GM19455 (cell line): ENCODE measurements around the gene RMRP.
A peak's percentile ranks its signal among the peaks of the same experiment; 100 is the strongest.

Source experiments
- ATAC-seq: cut with Tn5 transposase; IDR thresholded peaks from one replicate; pipeline ENCODE4 v1.9.1; 2021; ENCODE audit not compliant: unreplicated experiment

RMRP gene

DNA sequence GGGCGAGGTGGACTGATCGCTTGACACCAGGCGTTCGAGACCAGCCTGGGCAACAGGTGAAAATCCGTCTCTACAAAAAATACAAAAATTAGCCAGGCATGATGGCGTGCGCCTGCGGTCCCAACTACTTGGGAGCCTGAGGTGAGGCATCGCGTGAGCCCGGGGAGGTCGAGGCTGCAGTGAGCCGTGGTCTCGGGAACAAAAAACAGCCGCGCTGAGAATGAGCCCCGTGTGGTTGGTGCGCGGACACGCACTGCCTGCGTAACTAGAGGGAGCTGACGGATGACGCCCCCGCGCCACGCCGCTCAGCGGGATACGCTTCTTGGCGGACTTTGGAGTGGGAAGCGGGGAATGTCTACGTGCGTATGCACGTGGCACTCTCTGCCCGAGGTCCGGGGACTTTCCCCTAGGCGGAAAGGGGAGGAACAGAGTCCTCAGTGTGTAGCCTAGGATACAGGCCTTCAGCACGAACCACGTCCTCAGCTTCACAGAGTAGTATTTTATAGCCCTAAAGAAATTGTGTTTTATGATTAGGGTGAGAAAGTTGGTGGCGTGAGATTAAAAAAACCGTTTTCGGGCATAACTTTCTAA lies at the start of gene RMRP:
RMRP (minus strand) TSS at position 474 of the 591 bp plus-strand sequence.
- ATAC-seq, result peak; percentile 86

DNA sequence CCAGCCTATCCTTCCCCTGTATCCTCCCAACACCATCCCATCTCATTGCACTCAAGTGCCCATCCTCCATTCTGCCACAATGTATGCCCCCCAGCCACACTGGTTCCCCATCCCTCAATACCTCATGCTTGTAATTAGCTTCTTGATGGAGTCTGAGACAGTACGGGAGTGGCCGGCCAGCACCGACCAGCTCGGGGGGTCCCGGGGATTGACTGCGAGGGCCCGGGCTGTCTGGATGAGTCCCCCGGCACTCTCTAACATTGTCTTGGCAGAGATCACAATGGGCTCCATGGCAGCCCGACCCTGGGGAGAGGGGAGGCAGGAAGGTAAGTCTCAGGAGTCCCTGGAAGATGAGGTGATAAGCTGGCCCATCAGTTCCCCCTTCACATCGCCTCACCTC lies 49.1 kb upstream of the RMRP start:
- no peak for ATAC-seq

DNA sequence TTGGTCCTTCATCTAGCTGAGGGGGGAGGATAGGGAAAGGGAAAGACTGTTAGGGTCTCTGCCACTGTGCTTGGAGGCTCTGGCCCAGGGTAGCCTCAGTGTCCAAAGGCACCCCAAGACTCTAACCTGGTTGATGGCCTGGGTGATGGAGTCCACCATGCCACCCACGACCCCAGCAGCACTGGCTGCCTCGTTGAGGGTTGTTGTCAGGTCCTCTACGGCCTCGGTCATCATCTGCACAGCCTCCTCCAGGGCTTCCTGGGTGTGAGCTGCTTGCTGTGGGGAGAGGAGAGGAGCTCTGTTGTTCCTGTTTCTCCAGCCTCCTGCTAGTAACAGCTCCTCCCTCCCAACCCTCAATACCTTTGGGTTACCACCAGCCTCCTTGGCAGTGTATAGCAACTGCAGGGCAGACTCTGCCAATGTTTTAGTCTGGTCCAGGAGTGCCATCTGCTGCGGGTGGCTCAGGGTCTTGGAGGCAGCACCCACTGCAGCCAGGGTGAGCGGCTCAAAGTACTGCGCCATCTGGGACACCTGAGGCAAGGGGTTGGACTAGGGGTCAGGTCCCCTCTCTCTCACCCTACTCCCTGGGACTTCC lies 48.1 kb upstream of the RMRP start:
- ATAC-seq, result no peak

DNA sequence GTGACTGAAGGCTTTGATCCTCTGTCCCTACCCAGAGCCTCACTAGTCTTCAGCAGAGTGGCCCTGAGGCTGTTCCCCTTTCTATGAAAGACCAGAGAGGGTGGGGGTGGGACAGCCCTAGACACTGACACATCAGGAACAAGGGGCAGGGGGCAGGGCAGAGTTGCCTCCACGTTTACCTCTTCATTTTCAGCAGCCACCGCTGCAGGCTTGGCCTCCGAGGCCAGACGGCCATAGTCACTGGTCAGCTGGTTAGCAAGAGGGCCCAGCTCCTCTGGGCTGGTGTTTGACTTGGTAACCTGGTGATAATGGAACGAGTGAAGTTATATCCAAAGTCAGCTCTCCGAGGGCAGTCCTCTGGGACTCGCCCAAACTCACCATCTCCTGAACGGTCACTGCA lies 47.6 kb upstream of the RMRP start:
- ATAC-seq, result no peak

DNA sequence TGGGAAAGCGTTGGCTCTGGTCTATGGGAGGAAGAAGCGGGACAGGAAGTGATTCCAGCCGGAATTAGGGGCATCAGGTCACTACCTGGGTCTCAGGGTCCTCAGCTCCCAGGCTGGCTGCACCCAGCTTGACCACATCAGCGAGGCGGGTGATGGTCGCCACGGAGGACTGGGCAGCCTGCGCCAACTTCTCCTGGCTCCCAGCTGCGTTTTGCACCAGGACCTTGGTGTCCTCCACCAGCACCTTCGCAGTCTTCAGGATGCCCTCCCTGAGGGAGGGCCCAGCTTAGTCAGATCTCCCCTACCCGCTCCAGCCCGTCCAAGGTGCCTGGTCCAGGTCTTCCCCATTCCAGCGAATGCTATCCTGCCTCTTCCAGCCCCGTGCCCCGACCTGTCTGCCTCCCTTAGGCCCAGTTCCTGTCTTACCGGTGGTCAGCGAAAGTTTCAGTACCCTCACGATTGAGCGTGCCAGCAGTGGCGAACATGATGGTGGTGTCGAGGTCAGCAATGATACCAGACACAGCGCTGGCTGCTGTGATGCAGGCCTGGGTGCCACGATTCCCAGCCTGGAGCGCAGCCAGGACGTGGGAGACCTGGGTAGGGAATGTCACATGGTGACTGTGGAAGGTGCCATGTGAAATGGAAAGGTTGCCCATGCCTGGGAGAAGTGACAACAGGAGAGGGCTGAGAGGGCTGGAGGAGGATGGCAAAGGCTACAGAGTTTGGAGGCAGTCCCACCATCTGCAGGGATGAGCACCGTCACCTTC lies 46.3 kb upstream of the RMRP start:
- ATAC-seq, result no peak

DNA sequence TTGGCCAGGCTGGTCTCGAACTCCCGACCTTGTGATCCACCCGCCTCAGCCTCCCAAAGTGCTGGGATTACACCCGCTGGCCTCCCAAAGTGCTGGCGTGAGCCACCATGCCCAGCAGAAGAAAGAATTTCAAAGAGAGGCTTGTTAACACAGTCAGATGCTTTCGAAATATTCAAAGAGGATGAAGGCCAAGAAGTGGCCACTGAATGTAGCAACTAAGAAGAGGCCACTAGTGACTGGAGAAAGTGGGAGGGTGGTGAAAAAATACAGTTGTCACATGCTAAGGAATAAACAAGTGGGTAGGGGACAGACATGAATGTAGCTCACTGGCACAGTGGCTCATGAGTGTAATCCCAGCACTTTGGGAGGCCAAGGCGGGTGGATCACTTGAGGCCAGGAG lies 44.9 kb upstream of the RMRP start:
- ATAC-seq, result no peak

DNA sequence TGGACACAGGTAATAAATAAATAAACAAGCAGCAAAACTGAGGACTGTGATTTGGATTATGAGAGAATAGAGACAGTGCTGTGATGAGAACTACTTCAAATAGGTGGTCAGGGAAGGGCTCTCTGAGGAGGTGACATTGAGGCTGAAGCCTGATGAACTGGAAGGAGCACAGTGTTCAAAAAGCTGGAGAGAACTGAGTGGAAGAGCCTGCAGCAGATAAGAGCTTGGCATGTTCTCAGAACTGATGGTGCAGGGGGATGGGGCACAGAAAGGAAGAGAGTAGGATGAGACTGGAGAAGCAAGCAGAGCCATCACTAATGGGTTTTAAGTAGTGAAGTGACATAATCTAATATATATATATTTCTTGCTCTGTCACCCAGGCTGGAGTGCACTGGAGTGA lies 43.1 kb upstream of the RMRP start:
- ATAC-seq, result no peak

DNA sequence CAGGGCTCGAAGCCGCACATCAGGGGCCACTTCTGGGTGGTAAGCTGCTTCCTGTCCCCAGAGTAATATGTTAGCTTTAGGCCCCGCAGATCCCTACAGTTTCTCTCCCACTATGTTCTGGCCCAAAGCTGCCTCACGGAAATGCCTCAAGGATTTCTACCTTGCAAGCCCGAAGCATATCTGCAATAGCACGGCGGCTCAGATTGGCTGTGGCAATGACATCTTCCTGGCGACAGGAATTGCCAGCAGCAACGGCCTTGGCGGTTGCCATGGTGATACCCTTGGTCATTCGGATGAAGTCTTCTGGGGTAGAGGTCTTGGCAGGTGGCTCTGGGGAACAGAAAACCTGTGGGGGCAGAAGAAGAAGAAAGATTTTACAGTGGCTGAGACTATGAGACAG lies 42.2 kb upstream of the RMRP start:
- ATAC-seq, result no peak

DNA sequence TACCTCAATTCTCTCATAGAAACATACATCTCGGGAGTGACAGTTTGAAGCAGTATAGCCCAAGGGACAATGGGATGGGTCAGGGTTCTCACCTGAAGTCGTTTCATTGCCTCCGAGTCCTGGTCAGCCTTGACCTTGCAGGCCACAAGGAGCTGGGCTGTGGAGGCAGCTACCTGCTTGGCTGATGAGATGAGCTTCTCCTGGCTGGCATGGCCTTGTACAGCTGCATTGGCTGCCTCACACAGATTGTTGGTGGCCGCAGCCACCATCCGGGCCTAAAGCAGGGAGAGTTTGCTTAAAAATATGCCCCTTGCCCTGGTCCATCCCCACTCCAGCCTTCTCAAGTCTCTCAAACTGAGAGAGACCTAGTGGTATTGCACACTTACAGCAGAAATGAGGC lies 40.4 kb upstream of the RMRP start:
- ATAC-seq, result no peak

DNA sequence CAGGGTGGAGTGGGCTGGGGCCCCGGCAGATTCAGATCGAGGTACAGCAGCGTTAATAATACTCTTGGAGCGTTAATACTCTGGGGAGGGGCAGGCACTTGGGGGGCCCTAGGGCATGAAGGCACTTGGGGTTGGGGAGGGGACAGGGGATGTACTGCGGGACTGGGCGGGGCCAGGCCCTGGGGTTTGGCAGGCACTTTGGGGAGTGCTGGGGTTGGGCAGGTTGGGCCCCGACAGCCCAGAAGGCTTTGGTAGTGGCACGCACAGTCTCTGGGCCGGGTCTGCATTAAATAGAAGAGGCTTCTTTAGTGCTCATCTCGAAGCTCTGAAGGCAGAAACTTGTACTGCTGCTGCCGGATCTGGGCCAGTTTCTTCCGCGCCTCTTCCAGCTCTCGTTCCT lies 39.7 kb upstream of the RMRP start:
- ATAC-seq, result no peak

DNA sequence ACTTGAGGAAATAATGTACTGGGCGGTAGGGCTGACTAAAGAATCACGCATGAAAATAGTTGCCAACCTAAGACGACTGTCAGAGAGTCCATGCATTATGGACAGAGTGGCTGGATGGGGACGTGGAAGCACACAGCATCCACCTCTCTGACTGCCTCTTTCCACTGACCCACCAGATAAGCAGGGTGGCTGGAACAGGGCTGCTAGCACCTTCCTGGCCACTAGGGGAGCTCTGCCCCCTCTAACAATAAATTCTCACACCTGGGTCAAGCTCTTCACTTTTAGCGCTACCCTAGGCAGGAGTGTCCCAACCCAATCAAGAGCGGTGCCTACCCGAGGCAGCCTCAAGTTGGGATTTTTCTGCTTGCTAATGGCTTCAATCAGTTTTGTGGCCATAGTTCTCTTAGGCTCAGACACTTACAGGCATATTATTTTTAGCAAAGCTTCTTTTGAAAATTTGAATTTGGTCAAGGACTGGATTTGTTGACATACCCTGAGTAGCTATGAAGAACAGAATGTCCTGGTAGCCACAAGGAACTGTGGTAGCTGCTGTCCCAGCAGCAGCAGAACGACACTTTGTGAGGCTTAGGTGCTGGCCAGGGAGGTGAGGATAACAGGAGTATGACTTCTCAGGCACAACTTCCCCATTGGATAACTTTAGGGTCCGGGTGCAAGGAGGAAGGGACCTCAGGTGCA lies 38.8 kb upstream of the RMRP start:
- ATAC-seq, result no peak

DNA sequence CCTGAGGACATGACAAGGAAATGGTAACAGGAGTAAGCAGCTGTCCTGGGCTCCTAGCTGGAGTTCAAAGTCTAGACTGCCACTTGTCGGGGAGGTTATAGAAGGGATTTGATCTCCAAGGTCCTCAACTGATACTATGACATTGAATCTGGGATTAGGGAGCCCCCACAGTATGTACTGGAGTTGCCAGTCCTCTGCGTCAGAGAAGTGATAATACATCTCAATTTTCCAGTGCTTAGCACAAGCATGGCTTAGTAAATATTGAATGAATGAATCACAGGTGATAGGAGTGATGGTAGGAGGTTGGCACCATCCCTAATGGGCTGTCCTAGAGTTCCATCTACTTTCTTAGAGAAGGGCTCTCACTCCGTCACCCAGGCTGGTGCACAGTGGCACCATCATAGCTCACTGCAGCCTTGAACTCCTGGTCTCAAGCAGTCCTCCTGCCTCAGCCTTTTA lies 38.2 kb upstream of the RMRP start:
- ATAC-seq, result no peak

DNA sequence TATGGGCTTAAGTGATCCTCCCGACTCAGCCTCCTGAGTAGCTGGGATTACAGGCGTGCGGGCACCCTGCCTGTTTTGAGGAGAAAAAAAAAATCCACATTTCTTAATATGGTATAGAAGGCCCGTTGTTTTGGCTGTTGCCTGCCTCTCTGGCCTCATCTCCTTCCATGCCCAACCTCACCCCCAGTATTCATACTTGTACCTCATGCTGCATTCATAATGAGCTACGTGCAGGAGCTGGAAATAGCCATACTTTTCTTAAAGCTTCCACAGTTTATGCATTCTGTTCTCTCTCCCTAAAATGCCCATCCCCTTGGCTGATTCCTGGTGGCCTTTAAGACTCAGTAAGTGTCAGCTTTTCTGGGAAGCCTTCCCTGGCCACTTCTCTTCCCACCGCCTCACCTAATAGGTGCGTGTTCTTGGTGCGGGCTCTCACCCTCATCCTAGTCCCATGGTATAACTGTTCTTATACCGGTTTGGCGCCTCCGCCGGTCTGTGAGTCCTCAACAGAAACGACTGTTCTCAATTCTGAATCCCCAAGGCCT lies 34.0 kb upstream of the RMRP start:
- no peak for ATAC-seq

DNA sequence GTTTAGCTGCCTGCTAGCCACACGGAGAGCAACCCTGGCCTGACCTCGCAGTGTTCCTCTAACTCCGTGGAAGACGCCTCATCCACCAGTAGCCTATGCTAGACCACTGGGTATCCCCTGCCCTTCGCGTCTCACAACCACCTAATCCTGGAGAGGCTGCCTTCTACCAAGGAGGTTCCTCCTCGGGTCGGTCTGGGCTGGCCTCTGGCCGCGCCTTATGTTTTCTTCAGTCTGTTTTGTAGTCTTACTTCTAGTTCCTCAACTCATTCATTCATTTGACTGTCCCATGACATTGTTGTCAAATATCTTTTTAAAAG lies 33.5 kb upstream of the RMRP start:
- ATAC-seq, result no peak

DNA sequence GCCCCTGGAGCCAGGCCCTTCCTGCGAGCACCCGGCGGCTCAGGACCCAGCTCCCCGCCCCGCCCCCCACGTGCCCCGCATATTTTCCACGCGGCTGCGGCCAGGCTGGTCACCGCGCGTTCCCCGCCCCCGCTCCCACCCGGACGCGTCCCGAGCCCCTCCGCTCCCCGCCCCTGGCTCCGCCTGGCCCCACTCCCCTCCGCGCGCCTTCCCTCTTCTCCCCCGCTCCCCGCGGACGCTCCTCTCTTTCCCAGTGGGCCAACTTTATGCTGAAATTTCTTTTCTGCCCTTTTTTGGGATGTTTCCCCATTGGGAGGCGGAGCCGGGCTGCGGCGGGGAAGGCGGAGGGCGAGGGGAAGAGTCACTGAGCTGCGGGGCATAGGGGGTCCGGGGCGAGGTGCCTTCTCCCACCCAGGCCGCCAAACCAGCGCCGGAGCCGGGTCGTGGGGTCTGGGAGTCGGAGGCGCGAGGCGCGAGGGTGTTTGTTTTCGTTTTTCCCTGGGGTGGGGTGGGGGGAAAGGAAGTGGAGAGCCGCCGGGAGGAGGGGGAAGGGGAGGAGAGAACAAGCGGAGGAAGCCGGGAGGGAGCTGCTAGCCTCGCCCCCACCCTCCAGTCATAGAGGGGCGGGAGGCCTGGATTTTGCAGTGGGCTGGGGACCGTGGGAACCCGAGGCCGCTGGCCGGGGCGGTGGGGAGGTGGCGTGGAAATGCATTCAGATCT lies 33.0 kb upstream of the RMRP start:
- ATAC-seq, result no peak

DNA sequence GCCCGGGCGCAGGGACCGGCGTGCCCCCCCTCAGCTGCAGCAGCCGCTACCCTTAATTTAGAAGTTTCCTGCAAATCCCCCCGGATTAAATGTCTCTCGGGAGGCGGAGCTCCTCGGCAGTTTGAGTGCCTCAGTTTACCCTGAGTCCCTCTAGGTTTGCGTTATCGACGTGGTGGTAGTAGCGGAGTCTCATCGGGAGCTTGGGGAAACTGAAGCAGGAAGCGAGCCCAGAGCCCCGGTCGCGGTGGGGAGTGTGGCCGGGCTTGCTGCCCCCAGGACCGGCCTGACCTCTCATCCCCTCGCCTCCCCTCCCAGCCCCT lies 32.4 kb upstream of the RMRP start:
- ATAC-seq, result no peak

DNA sequence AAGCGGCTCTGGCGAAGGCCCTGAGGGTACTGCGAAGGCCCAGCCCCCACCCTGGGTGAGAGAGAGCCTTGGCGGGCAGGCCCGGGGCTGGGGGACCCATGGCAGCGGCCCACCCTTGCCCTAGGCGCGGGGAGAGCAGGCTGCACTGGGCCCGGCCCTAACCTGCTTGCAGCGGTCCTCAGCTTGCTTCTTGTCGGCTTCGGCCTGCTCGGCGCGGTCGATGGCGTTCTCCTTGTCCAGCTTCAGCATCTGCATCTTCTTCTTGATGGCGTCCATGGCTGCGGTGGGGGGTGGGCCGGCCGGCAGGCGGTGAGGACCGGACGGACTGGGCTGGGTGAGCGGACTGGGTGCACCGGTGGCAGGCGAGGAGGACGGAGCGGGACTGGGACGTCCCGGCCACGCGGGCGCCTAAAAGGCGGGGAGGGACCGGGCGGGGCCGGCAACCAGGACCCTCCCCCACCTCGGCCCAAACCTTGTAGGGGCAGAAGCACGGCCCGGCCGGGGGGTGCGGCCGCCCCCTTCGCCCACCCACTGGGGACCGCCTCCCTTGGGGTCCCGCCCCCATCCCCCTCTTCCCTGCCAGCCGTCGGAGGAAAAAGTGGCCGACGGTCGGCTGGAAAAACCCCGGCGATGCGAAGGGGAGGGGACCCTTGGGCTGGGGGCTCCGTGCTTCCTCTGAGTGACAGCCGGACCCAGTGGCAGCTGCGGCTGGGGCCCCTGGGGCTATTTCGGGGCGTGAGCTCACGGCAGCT lies 31.9 kb upstream of the RMRP start, which contains the start of gene TPM2:
TPM2 (minus strand) TSS at position 384 of the 752 bp plus-strand sequence; CDS start at position 276, 108 bp downstream.
- ATAC-seq, result no peak

DNA sequence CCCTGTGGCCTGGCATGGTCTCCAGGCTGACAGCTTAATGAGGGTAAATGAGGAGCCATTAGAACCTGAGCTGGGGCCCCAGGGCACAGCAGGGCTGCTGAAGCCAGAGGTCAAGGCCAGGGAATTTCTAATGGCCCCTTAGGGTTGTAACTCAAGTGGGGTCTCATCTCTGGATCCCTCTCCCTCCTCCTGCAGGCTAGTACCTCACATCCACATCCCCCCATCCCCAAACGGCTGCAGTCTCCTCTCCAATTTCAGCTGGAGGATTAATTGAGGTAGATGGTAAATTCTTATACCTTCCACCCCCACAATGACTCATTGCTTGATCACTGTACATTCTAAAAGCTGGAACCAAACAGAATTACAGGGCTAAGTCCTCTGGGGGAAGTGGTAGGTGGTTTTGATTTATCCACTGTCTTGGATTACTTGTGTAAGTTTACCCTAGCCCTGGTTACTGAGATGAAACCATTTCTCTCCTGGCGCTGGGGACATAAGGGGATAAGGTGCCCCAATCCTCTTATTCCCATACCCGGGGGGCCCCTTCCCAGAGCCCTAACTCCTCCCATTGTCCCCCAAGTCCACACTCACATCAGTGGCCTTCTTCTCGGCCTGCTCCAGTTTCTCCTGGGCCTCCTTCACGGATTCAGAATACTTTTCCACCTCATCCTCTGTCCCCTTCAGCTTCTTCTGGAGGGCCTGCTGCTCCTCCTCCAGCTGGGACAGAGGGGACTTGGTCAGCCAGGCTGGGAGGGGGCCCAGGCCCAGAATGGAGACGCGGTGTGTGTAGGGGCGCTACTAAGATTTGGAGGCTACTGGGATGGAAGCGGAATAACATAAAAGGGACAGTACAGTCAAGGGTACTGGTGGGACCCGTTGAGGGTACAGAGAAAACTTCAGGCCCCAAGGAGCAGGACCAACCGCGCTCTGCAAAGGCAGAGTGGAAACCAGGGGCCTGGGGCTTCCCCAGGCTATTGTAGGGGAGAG lies 31.0 kb upstream of the RMRP start:
- no peak for ATAC-seq

DNA sequence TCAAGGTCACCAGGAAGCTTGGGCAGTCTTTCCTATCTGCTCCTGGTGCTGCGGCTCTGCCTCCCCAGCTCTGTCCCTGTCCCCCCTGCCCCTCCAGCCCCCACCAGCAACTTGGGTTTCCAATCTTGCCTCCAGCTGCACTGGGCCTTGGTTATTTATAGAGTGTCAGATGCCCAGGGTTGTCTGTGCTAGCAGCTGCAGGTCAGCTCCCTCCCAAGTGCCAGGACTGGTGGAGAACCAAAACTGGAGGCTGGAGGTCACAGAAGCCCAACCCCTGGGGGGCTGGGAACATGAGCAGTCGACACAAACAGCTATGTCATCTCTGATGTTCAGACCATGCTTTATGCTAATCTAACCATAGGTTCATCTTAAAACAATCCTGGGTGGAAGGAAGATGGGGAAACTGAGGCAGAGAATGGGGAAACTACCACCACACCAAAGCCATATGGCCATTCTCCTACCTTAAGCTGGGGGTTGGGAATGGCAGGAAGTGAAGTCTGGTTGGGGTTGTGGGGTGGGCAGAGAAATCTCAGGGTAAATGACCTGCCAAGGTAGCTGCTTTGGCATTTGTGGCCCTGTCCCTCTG lies 30.2 kb upstream of the RMRP start:
- no peak for ATAC-seq
